Measurements from ENCODE around the gene SDK1. TPM values are rescaled to one million over a fixed set of nuclear protein-coding genes. Genes with fewer than 3 reads are reported as not detected.
"Not testable (repeated sequence)": the region's sequence is repeated elsewhere in the genome, so short reads cannot be mapped to it uniquely, and the experiment has no call there.

The SDK1 gene
- total and polyA plus RNA-seq, 2 donors: 3.2 to 7.8 TPM

DNA sequence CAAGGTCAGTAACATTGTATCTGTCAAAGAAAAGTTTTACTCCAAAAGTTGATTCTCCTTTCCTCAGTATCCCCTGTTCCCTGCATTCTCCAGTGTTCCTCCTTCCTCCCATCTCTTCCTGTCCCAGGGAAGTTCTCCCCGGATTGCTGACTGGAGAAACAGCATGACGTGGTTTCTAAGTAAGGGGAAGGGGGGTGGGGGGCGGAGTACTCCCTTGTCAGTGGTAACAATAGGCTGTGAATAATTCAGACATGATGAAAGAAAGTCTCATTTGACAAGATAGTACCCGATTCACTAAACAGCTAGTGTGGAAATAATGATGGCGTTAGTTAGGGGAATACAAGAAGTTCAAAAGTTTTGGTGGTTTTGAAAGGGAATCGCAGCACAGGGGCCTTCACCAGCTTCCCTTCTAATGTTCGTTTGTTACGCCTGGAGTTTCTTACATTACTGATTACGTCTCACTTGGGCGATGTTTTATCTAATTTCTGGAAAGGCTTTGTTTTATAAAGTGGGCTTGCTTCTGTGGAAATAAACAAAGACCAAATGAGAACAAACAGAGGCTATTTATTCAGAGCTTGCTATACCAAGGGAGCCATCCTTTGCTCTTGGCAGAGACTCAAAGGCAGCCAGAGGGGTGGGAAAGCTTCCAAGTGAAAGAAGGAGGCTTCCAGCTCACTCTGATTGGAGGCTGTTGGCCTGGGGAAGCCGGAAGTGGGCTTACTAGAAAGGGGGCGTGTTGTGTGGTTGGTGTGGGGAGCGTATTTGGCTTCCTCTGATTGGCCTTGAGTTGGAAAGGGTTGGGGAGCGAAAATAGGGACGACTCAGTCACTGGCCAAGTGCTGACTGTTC is 453.7 kb downstream of the SDK1 start:
- DNase-seq (ENCODE audit: low read depth in 6 of 9, low spot score in 9 of 9): no peak
- peak overlapping the region in 1 of 2 donors; percentile 34 for H3K27ac ChIP-seq (ENCODE audit: low read depth in 1 of 2, low read length in 1 of 2)
- H3K36me3 ChIP-seq (ENCODE audit: control insufficient read depth in 2 of 2, insufficient read depth in 2 of 2, low read length in 1 of 2): no peaks in the 10 kb centered on the region
- no peak overlapping the region for H3K4me3 ChIP-seq (ENCODE audit: low read length in 2 of 2)
- WGBS: 91% methylated on average over 15 of the region's 15 CpGs
- H3K27me3 ChIP-seq (ENCODE audit: control insufficient read depth in 2 of 2, insufficient read depth in 1 of 2, low read length in 1 of 2): no peaks in the 10 kb centered on the region
- H3K4me1 ChIP-seq (ENCODE audit: control insufficient read depth in 2 of 2, insufficient read depth in 2 of 2, low read length in 2 of 2): no peaks in the 10 kb centered on the region
- H3K9me3 ChIP-seq (ENCODE audit: control insufficient read depth in 2 of 2, insufficient read depth in 1 of 2, low read length in 1 of 2): no peaks in the 10 kb centered on the region

DNA sequence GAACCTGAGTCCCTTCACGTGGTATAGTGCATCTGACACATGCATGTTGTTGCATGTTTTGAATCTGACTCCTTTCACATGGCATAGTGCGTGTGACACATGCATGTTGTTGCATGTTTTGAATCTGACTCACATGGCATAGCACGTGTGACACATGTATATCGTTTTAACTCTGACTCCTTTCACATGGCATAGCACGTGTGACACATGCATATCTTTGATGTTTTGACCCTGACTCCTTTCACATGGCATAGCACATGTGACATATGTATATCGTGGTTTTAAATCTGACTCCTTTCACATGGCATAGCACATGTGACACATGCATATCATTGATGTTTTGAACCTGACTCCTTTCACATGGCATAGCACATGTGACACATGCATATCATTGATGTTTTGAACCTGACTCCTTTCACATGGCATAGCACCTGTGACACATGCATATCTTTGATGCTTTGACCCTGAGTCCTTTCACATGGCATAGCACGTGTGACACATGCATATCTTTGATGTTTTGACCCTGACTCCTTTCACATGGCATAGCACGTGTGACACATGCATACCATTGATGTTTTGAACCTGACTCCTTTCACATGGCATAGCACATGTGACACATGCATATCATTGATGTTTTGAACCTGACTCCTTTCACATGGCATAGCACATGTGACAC is 454.9 kb downstream of the SDK1 start:
- not testable (repeated sequence) for H3K36me3 ChIP-seq (ENCODE audit: control insufficient read depth in 2 of 2, insufficient read depth in 2 of 2, low read length in 1 of 2); H3K4me3 ChIP-seq (ENCODE audit: low read length in 2 of 2); H3K9me3 ChIP-seq (ENCODE audit: control insufficient read depth in 2 of 2, insufficient read depth in 1 of 2, low read length in 1 of 2); DNase-seq (ENCODE audit: low read depth in 6 of 9, low spot score in 9 of 9); H3K27me3 ChIP-seq (ENCODE audit: control insufficient read depth in 2 of 2, insufficient read depth in 1 of 2, low read length in 1 of 2); H3K4me1 ChIP-seq (ENCODE audit: control insufficient read depth in 2 of 2, insufficient read depth in 2 of 2, low read length in 2 of 2); H3K27ac ChIP-seq (ENCODE audit: low read depth in 1 of 2, low read length in 1 of 2)
- 97% methylated on average over 8 of the region's 8 CpGs for WGBS

GRCh38 chr7:3757059-3757458 is 456.0 kb downstream of the SDK1 start:
- WGBS: 59% methylated on average over 3 of the region's 3 CpGs
- no peaks in the 10 kb centered on the region for H3K9me3 ChIP-seq (ENCODE audit: control insufficient read depth in 2 of 2, insufficient read depth in 1 of 2, low read length in 1 of 2)
- H3K4me1 ChIP-seq (ENCODE audit: control insufficient read depth in 2 of 2, insufficient read depth in 2 of 2, low read length in 2 of 2): no peaks in the 10 kb centered on the region
- H3K4me3 ChIP-seq (ENCODE audit: low read length in 2 of 2): no peak overlapping the region
- no peak overlapping the region for H3K27ac ChIP-seq (ENCODE audit: low read depth in 1 of 2, low read length in 1 of 2)
- DNase-seq (ENCODE audit: low read depth in 6 of 9, low spot score in 9 of 9): no peak
- H3K27me3 ChIP-seq (ENCODE audit: control insufficient read depth in 2 of 2, insufficient read depth in 1 of 2, low read length in 1 of 2): no peaks in the 10 kb centered on the region
- H3K36me3 ChIP-seq (ENCODE audit: control insufficient read depth in 2 of 2, insufficient read depth in 2 of 2, low read length in 1 of 2): no peaks in the 10 kb centered on the region

- Histone ChIP-seq H3K4me3 (ENCODE audit: low read length in 2 of 2) (no peak overlapping the region), H3K27me3 (ENCODE audit: control insufficient read depth in 2 of 2, insufficient read depth in 1 of 2, low read length in 1 of 2) (no peaks in the 10 kb centered on the region), H3K4me1 (ENCODE audit: control insufficient read depth in 2 of 2, insufficient read depth in 2 of 2, low read length in 2 of 2) (no peaks in the 10 kb centered on the region), H3K27ac (ENCODE audit: low read depth in 1 of 2, low read length in 1 of 2) (no peak overlapping the region), H3K36me3 (ENCODE audit: control insufficient read depth in 2 of 2, insufficient read depth in 2 of 2, low read length in 1 of 2) (no peaks in the 10 kb centered on the region), H3K9me3 (ENCODE audit: control insufficient read depth in 2 of 2, insufficient read depth in 1 of 2, low read length in 1 of 2) (no peaks in the 10 kb centered on the region)
- 96% methylated on average over 5 of the region's 5 CpGs for WGBS
- DNase-seq (ENCODE audit: low read depth in 6 of 9, low spot score in 9 of 9): no peak
Observed at GRCh38 chr7:3760651-3761050, 459.6 kb downstream of the SDK1 start.

DNA sequence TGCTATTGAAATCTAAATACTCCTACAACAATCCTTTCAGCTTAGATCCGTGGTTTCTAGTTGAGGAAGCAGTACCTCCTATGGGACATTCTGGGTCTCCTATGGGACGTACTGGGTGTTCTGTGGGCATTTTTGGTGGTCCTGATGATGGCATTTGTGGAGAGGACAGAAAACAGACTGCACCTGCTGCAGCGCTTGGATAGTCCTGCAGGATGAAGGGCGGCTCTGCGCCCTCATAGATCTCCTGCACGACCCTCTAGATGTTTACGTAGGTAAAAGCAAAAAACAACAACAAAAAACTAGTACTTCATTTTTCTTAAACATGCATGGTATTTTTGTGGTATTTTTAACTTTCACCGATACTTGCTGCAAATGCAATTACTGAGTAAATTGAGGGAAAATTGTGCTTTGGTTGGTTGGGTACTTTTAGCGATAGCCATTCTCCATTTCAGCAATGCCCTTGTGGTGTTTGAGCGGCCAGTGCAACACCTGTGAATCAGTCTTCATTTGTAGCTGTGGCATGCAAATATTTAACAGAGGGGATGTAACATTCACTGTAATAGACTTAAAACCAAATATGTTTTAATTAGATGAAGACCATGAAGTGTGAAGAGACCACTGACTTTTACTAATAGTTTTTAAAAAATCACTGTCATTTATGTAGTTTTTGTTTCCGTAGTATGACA is 461.2 kb downstream of the SDK1 start:
- 95% methylated on average over 11 of the region's 11 CpGs for WGBS
- Histone ChIP-seq H3K4me1 (ENCODE audit: control insufficient read depth in 2 of 2, insufficient read depth in 2 of 2, low read length in 2 of 2) (no peaks in the 10 kb centered on the region), H3K4me3 (ENCODE audit: low read length in 2 of 2) (no peak overlapping the region), H3K9me3 (ENCODE audit: control insufficient read depth in 2 of 2, insufficient read depth in 1 of 2, low read length in 1 of 2) (no peaks in the 10 kb centered on the region), H3K27me3 (ENCODE audit: control insufficient read depth in 2 of 2, insufficient read depth in 1 of 2, low read length in 1 of 2) (no peaks in the 10 kb centered on the region), H3K36me3 (ENCODE audit: control insufficient read depth in 2 of 2, insufficient read depth in 2 of 2, low read length in 1 of 2) (no peaks in the 10 kb centered on the region), H3K27ac (ENCODE audit: low read depth in 1 of 2, low read length in 1 of 2) (no peak overlapping the region)
- no peak for DNase-seq (ENCODE audit: low read depth in 6 of 9, low spot score in 9 of 9)

- H3K4me3 ChIP-seq (ENCODE audit: low read length in 2 of 2): no peak overlapping the region
- no peaks in the 10 kb centered on the region for H3K4me1 ChIP-seq (ENCODE audit: control insufficient read depth in 2 of 2, insufficient read depth in 2 of 2, low read length in 2 of 2)
- no peak for DNase-seq (ENCODE audit: low read depth in 6 of 9, low spot score in 9 of 9)
- no peak overlapping the region for H3K27ac ChIP-seq (ENCODE audit: low read depth in 1 of 2, low read length in 1 of 2)
- no peaks in the 10 kb centered on the region for H3K36me3 ChIP-seq (ENCODE audit: control insufficient read depth in 2 of 2, insufficient read depth in 2 of 2, low read length in 1 of 2)
- WGBS: 94% methylated on average over 9 of the region's 9 CpGs
- no peaks in the 10 kb centered on the region for H3K9me3 ChIP-seq (ENCODE audit: control insufficient read depth in 2 of 2, insufficient read depth in 1 of 2, low read length in 1 of 2)
- no peaks in the 10 kb centered on the region for H3K27me3 ChIP-seq (ENCODE audit: control insufficient read depth in 2 of 2, insufficient read depth in 1 of 2, low read length in 1 of 2)
Observed at GRCh38 chr7:3767917-3768777, 467.1 kb downstream of the SDK1 start.

GRCh38 chr7:3771906-3772305 is 470.9 kb downstream of the SDK1 start:
- DNase-seq (ENCODE audit: low read depth in 6 of 9, low spot score in 9 of 9): no peak
- 86% methylated on average over 3 of the region's 3 CpGs for WGBS
- no peaks in the 10 kb centered on the region for H3K4me1 ChIP-seq (ENCODE audit: control insufficient read depth in 2 of 2, insufficient read depth in 2 of 2, low read length in 2 of 2)
- H3K9me3 ChIP-seq (ENCODE audit: control insufficient read depth in 2 of 2, insufficient read depth in 1 of 2, low read length in 1 of 2): no peaks in the 10 kb centered on the region
- H3K4me3 ChIP-seq (ENCODE audit: low read length in 2 of 2): no peak overlapping the region
- H3K27ac ChIP-seq (ENCODE audit: low read depth in 1 of 2, low read length in 1 of 2): no peak overlapping the region
- no peaks in the 10 kb centered on the region for H3K27me3 ChIP-seq (ENCODE audit: control insufficient read depth in 2 of 2, insufficient read depth in 1 of 2, low read length in 1 of 2)
- H3K36me3 ChIP-seq (ENCODE audit: control insufficient read depth in 2 of 2, insufficient read depth in 2 of 2, low read length in 1 of 2): no peaks in the 10 kb centered on the region

- no peak for DNase-seq (ENCODE audit: low read depth in 6 of 9, low spot score in 9 of 9)
- H3K27ac ChIP-seq (ENCODE audit: low read depth in 1 of 2, low read length in 1 of 2): no peak overlapping the region
- no peak overlapping the region for H3K4me3 ChIP-seq (ENCODE audit: low read length in 2 of 2)
- no peaks in the 10 kb centered on the region for H3K36me3 ChIP-seq (ENCODE audit: control insufficient read depth in 2 of 2, insufficient read depth in 2 of 2, low read length in 1 of 2)
- H3K27me3 ChIP-seq (ENCODE audit: control insufficient read depth in 2 of 2, insufficient read depth in 1 of 2, low read length in 1 of 2): no peaks in the 10 kb centered on the region
- peaks cover 5 to 17% of the 10 kb centered on the region in 2 donors for H3K9me3 ChIP-seq (ENCODE audit: control insufficient read depth in 2 of 2, insufficient read depth in 1 of 2, low read length in 1 of 2)
- H3K4me1 ChIP-seq (ENCODE audit: control insufficient read depth in 2 of 2, insufficient read depth in 2 of 2, low read length in 2 of 2): no peaks in the 10 kb centered on the region
- WGBS: 97% methylated on average over 8 of the region's 8 CpGs
Observed at GRCh38 chr7:3778345-3778744, 477.3 kb downstream of the SDK1 start.

All from thymus (tissue), 11 donors.